Measurements from ENCODE around the gene SNAPC5. TPM values are rescaled to one million over a fixed set of nuclear protein-coding genes. Genes with fewer than 3 reads are reported as not detected.

SNAPC5 gene
- total and polyA plus RNA-seq, 2 of the 4 experiments (the other 2 are of a cell fraction) = 25.9 to 26.3 TPM

GRCh38 chr15:66505818-66506217 lies 8.3 kb upstream of the SNAPC5 start:
- H3K9ac ChIP-seq (ENCODE audit: low read depth, low read length) = peak overlapping the region; percentile 94; the same call in 1 of the 2 replicates
- H2BK15ac ChIP-seq (ENCODE audit: low read depth, low read length) = no peak overlapping the region
- no peak overlapping the region for H4K5ac ChIP-seq (ENCODE audit: low read depth, low read length)
- no peak overlapping the region for H2BK120ac ChIP-seq (ENCODE audit: low read depth, low read length)
- H3K56ac ChIP-seq (ENCODE audit: extremely low read depth, insufficient read depth, low read length) = peak overlapping the region; percentile 83
- no CpG with 5 or more reads among the region's 4 CpGs for WGBS, 2 experiments (ENCODE audit: extremely low coverage in 2 of 2, insufficient read length in 1 of 2)
- intact Hi-C loops (cut with micrococcal nuclease) = loop anchor here (1.0 to 10.0 kb wide), 2 partner anchors 61 to 199 kb away; partner anchors contain the start of gene SMAD6
- peak overlapping the region; percentile 86; the same call in 1 of the 2 replicates for H4K91ac ChIP-seq (ENCODE audit: insufficient read depth, low read depth, low read length)
- peak overlapping the region; percentile 96; the same call in 1 of the 2 replicates for H3K14ac ChIP-seq (replicated peaks; ENCODE audit: low read depth, low read length)
- H2BK20ac ChIP-seq (ENCODE audit: low read depth, low read length) = no peak overlapping the region
- POLR2A ChIA-PET (ENCODE audit: unreplicated experiment) = interaction anchor here (0.6 kb wide), 1 partner anchor 554 kb away, joined by 3 read pairs; no protein-coding TSS in a partner anchor
- dilution Hi-C loops (cut with HindIII; ENCODE audit: low sequenced_read_pairs, unreplicated experiment) = no loop called here
- H3K27ac ChIP-seq (ENCODE audit: insufficient read depth, low read length) = no peak overlapping the region
- peaks cover 14% of the 10 kb centered on the region for H3K36me3 ChIP-seq (ENCODE audit: control insufficient read depth, insufficient read depth, low read length)
- H2AFZ ChIP-seq (replicated peaks; ENCODE audit: low read length, poor library complexity) = no peak overlapping the region
- in situ Hi-C loops (cut with MboI; ENCODE audit: low sequenced_read_pairs) = no loop called here
- H2AK9ac ChIP-seq (replicated peaks; ENCODE audit: low read depth, low read length, poor library complexity) = no peak overlapping the region
- H3K4me2 ChIP-seq (ENCODE audit: low read depth, low read length) = peak overlapping the region; percentile 86
- no peak for TF ChIP-seq MAZ (IDR thresholded peaks at IDR 0.05; ENCODE audit: borderline replicate concordance, low read depth, low read length)
- no peak for TF ChIP-seq RCOR1 (IDR thresholded peaks at IDR 0.05; ENCODE audit: insufficient replicate concordance, low read length)
- no peak for TF ChIP-seq CEBPB (IDR thresholded peaks at IDR 0.05; ENCODE audit: low read depth, low read length)
- TF ChIP-seq FOS (IDR thresholded peaks at IDR 0.05; ENCODE audit: low read depth, low read length) = no peak
- TF ChIP-seq CHD1 (IDR thresholded peaks at IDR 0.05; ENCODE audit: low read depth, low read length) = no peak
- TF ChIP-seq USF2 (IDR thresholded peaks at IDR 0.05; ENCODE audit: low read depth, low read length) = no peak
- no peak for TF ChIP-seq NFE2L2 (IDR thresholded peaks at IDR 0.05; ENCODE audit: low read depth, low read length)
- ATAC-seq (ENCODE audit: low read depth) (no peak), DNase-seq (no peak)
- peak overlapping the region; percentile 59 for H3K4me3 ChIP-seq (ENCODE audit: insufficient read depth, low read depth, low read length)
- no peaks in the 10 kb centered on the region for H3K9me1 ChIP-seq (ENCODE audit: insufficient read depth, low read length)
- peaks cover 15 to 37% of the 10 kb centered on the region in 2 experiments for H3K79me1 ChIP-seq (ENCODE audit: low read depth in 1 of 2, low read length in 2 of 2)
- no peaks in the 10 kb centered on the region for H3K9me3 ChIP-seq (ENCODE audit: control insufficient read depth, insufficient read depth, low read length)
- H3K4me1 ChIP-seq (ENCODE audit: control insufficient read depth, insufficient read depth, low read length) = peaks cover 1% of the 10 kb centered on the region; the same call in 1 of the 2 replicates
- CTCF ChIA-PET = no interaction called here
- H2BK5ac ChIP-seq (ENCODE audit: low read depth, low read length, poor library complexity, severe bottlenecking) = no peak overlapping the region
- H3K27me3 ChIP-seq (ENCODE audit: control insufficient read depth, insufficient read depth, low read length) = no peaks in the 10 kb centered on the region
- H2AK5ac ChIP-seq (ENCODE audit: low read depth, low read length) = peak overlapping the region; percentile 82; the same call in 1 of the 2 replicates
- BruUV-seq (replicated peaks) = no TSS peak
- peaks cover 33% of the 10 kb centered on the region for H4K20me1 ChIP-seq (ENCODE audit: insufficient read depth, low read length)
- H3K18ac ChIP-seq (ENCODE audit: low read depth, low read length) = no peak overlapping the region
- peak overlapping the region; percentile 93; the same call in 1 of the 2 replicates for H3K23ac ChIP-seq (ENCODE audit: low read depth, low read length)
- H4K8ac ChIP-seq (ENCODE audit: low read depth in 2 of 2, low read length in 2 of 2) = peak overlapping the region; percentile 76 to 91; a peak in 2 of 4 replicates
- H3K4ac ChIP-seq (ENCODE audit: low read depth, low read length) = peak overlapping the region; percentile 100; the same call in 1 of the 2 replicates

All from IMR-90 (cell line).